SK-N-SH (cell line): ENCODE measurements around the gene NCK1. TPM values are rescaled to one million over a fixed set of nuclear protein-coding genes. Genes with fewer than 3 reads are reported as not detected.

Experiments used
- CTCF ChIA-PET: fragments of 300-600, 350-600 bp; formaldehyde crosslinking; extraction: SDS; loops from one replicate; lab custom pipeline; 2021; lab: Yijun Ruan, JAX
- POLR2A ChIA-PET: fragments of 350-600 bp; sonication (Branson Sonifier 250); formaldehyde crosslinking; extraction: SDS; loops from one replicate; lab custom pipeline; 2020; ENCODE audit warnings: antibody characterized with exemption, inconsistent platforms; lab: Yijun Ruan, JAX
- DNase-seq: peaks from one replicate; pipeline ENCODE4 v3.0.0; 2012
- H2AFZ ChIP-seq: fragments of 200-600 bp; sonication (generic); 2 replicates; pipeline ENCODE4 v1.8.1; 2016; ENCODE audit warnings: antibody characterized with exemption, mild to moderate bottlenecking, low read depth
- H3F3A ChIP-seq: fragments of 200-600 bp; sonication (generic); replicated peaks from 2 replicates; pipeline ENCODE3; 2016; ENCODE audit warnings: antibody characterized with exemption, mild to moderate bottlenecking; ENCODE audit not compliant: insufficient read depth
- H3K27ac ChIP-seq, 2 experiments: fragments of 200-500 bp in 1 of 2; fragments of 200-600 bp in 1 of 2; sonication (Bioruptor generic) in 1 of 2; sonication (generic), shearing (Covaris generic) in 1 of 2; 2 replicates each; pipeline versions ENCODE4 v1.5.1 to v1.6.1; 2014 to 2016; ENCODE audit warnings: low read depth in 2 of 2, inconsistent platforms in 1 of 2, low read length in 1 of 2, mild to moderate bottlenecking in 1 of 2, mixed read lengths in 1 of 2
- H3K27me3 ChIP-seq: fragments of 200-600 bp; sonication (generic), shearing (Covaris generic); 2 replicates; pipeline ENCODE4 v1.6.1; 2016; ENCODE audit warnings: mixed run types; ENCODE audit not compliant: insufficient read depth
- H3K36me3 ChIP-seq, 2 experiments: fragments of 200-500 bp in 1 of 2; fragments of 200-600 bp in 1 of 2; sonication (Bioruptor generic) in 1 of 2; sonication (generic) in 1 of 2; replicated peaks in 1 of 2; 2 replicates each; pipeline versions ENCODE3 to v1.5.1; 2014 to 2016; ENCODE audit warnings: low read length in 1 of 2, mild to moderate bottlenecking in 1 of 2; ENCODE audit not compliant: insufficient read depth in 2 of 2, control insufficient read depth in 1 of 2
- H3K4me1 ChIP-seq, 2 experiments: fragments of 200-500 bp in 1 of 2; fragments of 200-600 bp in 1 of 2; sonication (Bioruptor generic) in 1 of 2; sonication (generic), shearing (Covaris generic) in 1 of 2; 2 replicates each; pipeline versions ENCODE4 v1.5.1 to v1.6.1; 2014 to 2016; ENCODE audit warnings: low read depth in 1 of 2, low read length in 1 of 2, mixed run types in 1 of 2; ENCODE audit not compliant: insufficient read depth in 2 of 2, control insufficient read depth in 1 of 2
- H3K4me2 ChIP-seq: fragments of 200-600 bp; sonication (generic), shearing (Covaris generic); 2 replicates; pipeline ENCODE4 v1.6.1; 2017; ENCODE audit warnings: mixed run types
- H3K4me3 ChIP-seq, 2 experiments: fragments of 200-500 bp in 1 of 2; fragments of 200-600 bp in 1 of 2; sonication (Bioruptor generic) in 1 of 2; sonication (generic), shearing (Covaris generic) in 1 of 2; 2 replicates each; pipeline versions ENCODE4 v1.5.1 to v1.8.1; 2014 to 2016; ENCODE audit warnings: low read depth in 2 of 2, inconsistent platforms in 1 of 2, low read length in 1 of 2, mild to moderate bottlenecking in 1 of 2, mixed read lengths in 1 of 2, moderate library complexity in 1 of 2
- H3K79me2 ChIP-seq: fragments of 200-600 bp; sonication (generic); 2 replicates; pipeline ENCODE4 v1.8.1; 2017; ENCODE audit warnings: mild to moderate bottlenecking; ENCODE audit not compliant: insufficient read depth
- H3K9ac ChIP-seq: fragments of 200-600 bp; sonication (generic); 2 replicates; pipeline ENCODE4 v1.6.1; 2017; ENCODE audit warnings: mixed run types
- H3K9me2 ChIP-seq: fragments of 200-600 bp; sonication (generic); 2 replicates; pipeline ENCODE4 v1.6.1; 2017; ENCODE audit warnings: mixed run types
- H3K9me3 ChIP-seq: fragments of 200-600 bp; sonication (generic); 2 replicates; pipeline ENCODE4 v1.6.1; 2017; ENCODE audit warnings: mixed run types, mild to moderate bottlenecking, moderate library complexity
- H4K20me1 ChIP-seq: fragments of 200-600 bp; sonication (generic); 2 replicates; pipeline ENCODE4 v1.6.1; 2017; ENCODE audit warnings: mild to moderate bottlenecking, mixed run types; ENCODE audit not compliant: insufficient read depth
- EZH2phosphoT487 ChIP-seq: fragments of 200-600 bp; sonication (generic); IDR thresholded peaks from 2 replicates; pipeline ENCODE4 v1.6.1; 2017; ENCODE audit warnings: low read depth, mixed run types, mild to moderate bottlenecking, antibody characterized with exemption, moderate library complexity, borderline replicate concordance
- FOXJ3 ChIP-seq: sonication (generic); formaldehyde crosslinking; IDR thresholded peaks from 2 replicates; pipeline ENCODE4 v1.5.1; 2020; ENCODE audit warnings: mild to moderate bottlenecking, missing genetic modification reagents
- GABPA ChIP-seq: IDR thresholded peaks from 2 replicates; pipeline ENCODE4 v1.4.0; 2012; ENCODE audit warnings: low read depth, mild to moderate bottlenecking
- GATA2 ChIP-seq: sonication (generic); formaldehyde crosslinking; IDR thresholded peaks from 2 replicates; pipeline ENCODE4 v1.5.0; 2020; ENCODE audit warnings: mild to moderate bottlenecking, missing genetic modification reagents
- MEF2A ChIP-seq: IDR thresholded peaks from 2 replicates; pipeline ENCODE4 v1.4.0; 2012; ENCODE audit warnings: low read depth, borderline replicate concordance
- NFIC ChIP-seq: IDR thresholded peaks from 2 replicates; pipeline ENCODE4 v1.4.0; 2012; ENCODE audit warnings: borderline replicate concordance
- RCOR1 ChIP-seq: fragments of 150-350 bp; IDR thresholded peaks from 2 replicates; pipeline ENCODE4 v1.6.1; 2017; ENCODE audit warnings: antibody characterized with exemption, low read length
- REST ChIP-seq: IDR thresholded peaks from 2 replicates; pipeline ENCODE4 v1.6.1; 2012; ENCODE audit warnings: mild to moderate bottlenecking, low read depth, low read length, moderate library complexity
- TCF12 ChIP-seq: IDR thresholded peaks from 2 replicates; pipeline ENCODE4 v1.4.0; 2012
- YY1 ChIP-seq: IDR thresholded peaks from 2 replicates; pipeline ENCODE4 v1.4.0; 2012; ENCODE audit warnings: low read depth, mild to moderate bottlenecking
- ZBTB33 ChIP-seq: IDR thresholded peaks from 2 replicates; pipeline ENCODE4 v1.4.0; 2012; ENCODE audit warnings: low read depth, borderline replicate concordance
- polyA plus RNA-seq, 3 experiments: library from polyadenylated mRNA; depleted of rRNA; stranded (reverse); fragments of >200 nt; gene quantifications; 2 replicates each; pipeline ENCODE4 v1.2.3, GENCODE V29; 2012
- TF ChIP-seq, protein P1 (sequence below): IDR thresholded peaks from 2 replicates; pipeline ENCODE4 v1.4.0; 2012; ENCODE audit warnings: low read depth, borderline replicate concordance

Gene NCK1
- polyA plus RNA-seq, 1 of the 3 experiments (the other 2 are of a cell fraction), result 16.2 TPM

GRCh38 chr3:136838641-136839555, 23.1 kb upstream of the NCK1 start (continued):
- TF ChIP-seq REST (no peak), FOXJ3 (CRISPR knock-in tag) (no peak), RCOR1 (no peak), GATA2 (CRISPR knock-in tag) (no peak), EZH2phosphoT487 (no peak), ZBTB33 (no peak; the same call in 1 of the 2 replicates), MEF2A (0 out of 2 replicates have a peak, but pooled peaks have one; percentile 5), YY1 (no peak; the same call in 1 of the 2 replicates)
- TF ChIP-seq, protein P1, sequence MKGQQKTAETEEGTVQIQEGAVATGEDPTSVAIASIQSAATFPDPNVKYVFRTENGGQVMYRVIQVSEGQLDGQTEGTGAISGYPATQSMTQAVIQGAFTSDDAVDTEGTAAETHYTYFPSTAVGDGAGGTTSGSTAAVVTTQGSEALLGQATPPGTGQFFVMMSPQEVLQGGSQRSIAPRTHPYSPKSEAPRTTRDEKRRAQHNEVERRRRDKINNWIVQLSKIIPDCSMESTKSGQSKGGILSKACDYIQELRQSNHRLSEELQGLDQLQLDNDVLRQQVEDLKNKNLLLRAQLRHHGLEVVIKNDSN, result no peak

DNA sequence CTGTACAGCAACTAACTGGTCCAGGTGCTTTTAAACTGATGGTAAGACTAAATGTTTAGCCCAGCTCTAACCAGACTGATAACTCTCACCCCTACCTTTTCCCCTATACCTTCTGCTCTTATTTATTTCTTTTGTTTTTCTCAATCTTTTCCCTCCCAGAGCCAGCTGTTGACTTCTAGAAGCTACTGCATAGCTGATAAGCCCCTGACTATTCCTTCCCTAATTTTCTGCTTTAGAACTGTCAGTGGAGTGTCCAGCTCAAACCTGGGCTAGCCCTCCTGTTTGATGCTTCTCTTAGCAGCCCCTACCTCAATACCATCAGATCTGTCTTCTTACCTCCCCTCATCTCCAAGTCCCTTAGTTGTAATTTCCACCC, 22.5 kb upstream of the NCK1 start:
- peak overlapping the region; percentile 36 to 63; a peak in 3 of 4 replicates for H3K27ac ChIP-seq
- H3K27me3 ChIP-seq, result no peaks in the 10 kb centered on the region
- no peaks in the 10 kb centered on the region for H3K9me3 ChIP-seq
- no peaks in the 10 kb centered on the region for H3K9me2 ChIP-seq
- H3K36me3 ChIP-seq, result peaks cover 5 to 8% of the 10 kb centered on the region in 2 experiments
- peaks cover 10 to 67% of the 10 kb centered on the region in 2 experiments; a peak in 3 of 4 replicates for H3K4me1 ChIP-seq
- TF ChIP-seq TCF12, result no peak
- TF ChIP-seq REST, result no peak
- TF ChIP-seq GABPA, result no peak
- no peak for TF ChIP-seq NFIC
- H4K20me1 ChIP-seq, result no peaks in the 10 kb centered on the region; the same call in 1 of the 2 replicates
- peaks cover 19% of the 10 kb centered on the region for H3F3A ChIP-seq
- H3K79me2 ChIP-seq, result peaks cover 61% of the 10 kb centered on the region
- no peak for DNase-seq
- ChIA-PET POLR2A (no interaction called here), CTCF (interaction anchor here (0.7 to 1.4 kb wide), 3 partner anchors 23 to 193 kb away, joined by 3 to 4 read pairs (median 3); no protein-coding TSS in a partner anchor)
- H3K4me2 ChIP-seq, result peak overlapping the region; percentile 39
- no peak overlapping the region for H2AFZ ChIP-seq
- no peak overlapping the region for H3K4me3 ChIP-seq
- H3K9ac ChIP-seq, result peak overlapping the region; percentile 11; the same call in 1 of the 2 replicates
